ENCODE results near the gene FAM219A.

Gene FAM219A

GRCh38 chr9:34382879-34383278 lies 75.5 kb downstream of the FAM219A start:
- CTCF ChIA-PET, result interaction anchor here (0.8 to 8.7 kb wide), 3 partner anchors 13 to 50 kb away, joined by 3 to 154 read pairs (median 41); no protein-coding TSS in a partner anchor
- no peak for TF ChIP-seq CTCF (IDR thresholded peaks at IDR 0.05; ENCODE audit: insufficient read depth, low read length, missing control alignments)

GRCh38 chr9:34382054-34382453 lies 76.3 kb downstream of the FAM219A start:
- CTCF ChIA-PET, result interaction anchor here (0.8 to 8.7 kb wide), 5 partner anchors 12 to 210 kb away, joined by 3 to 154 read pairs (median 3); no protein-coding TSS in a partner anchor
- no peak overlapping the region for H3K4me3 ChIP-seq (ENCODE audit: low read depth, low read length)
- DNase-seq (ENCODE audit: low read depth, low spot score), result no peak
- TF ChIP-seq CTCF (IDR thresholded peaks at IDR 0.05; ENCODE audit: insufficient read depth, low read length, missing control alignments), result no peak
- POLR2A ChIA-PET, result no interaction called here

More at GRCh38 chr9:34382879-34383278, 75.5 kb downstream of the FAM219A start:
- POLR2A ChIA-PET, result no interaction called here
- DNase-seq (ENCODE audit: low read depth, low spot score), result no peak
- no peak overlapping the region for H3K4me3 ChIP-seq (ENCODE audit: low read depth, low read length)

- DNase-seq (ENCODE audit: low read depth, low spot score), result no peak
- POLR2A ChIA-PET, result no interaction called here
Measured at GRCh38 chr9:34381323-34381722, 77.0 kb downstream of the FAM219A start.

GRCh38 chr9:34380511-34381315 lies 77.7 kb downstream of the FAM219A start:
- CTCF ChIA-PET, result interaction anchor here (0.7 to 8.7 kb wide), 15 partner anchors 8 to 230 kb away, joined by 3 to 154 read pairs (median 7); no protein-coding TSS in a partner anchor

More at GRCh38 chr9:34381323-34381722, 77.0 kb downstream of the FAM219A start:
- peak overlapping the region; percentile 56 for H3K4me3 ChIP-seq (ENCODE audit: low read depth, low read length)
- CTCF ChIA-PET, result interaction anchor here (0.8 to 8.7 kb wide), 8 partner anchors 11 to 223 kb away, joined by 3 to 154 read pairs (median 9); no protein-coding TSS in a partner anchor
- no peak for TF ChIP-seq CTCF (IDR thresholded peaks at IDR 0.05; ENCODE audit: insufficient read depth, low read length, missing control alignments)

GRCh38 chr9:34380034-34380510 lies 78.3 kb downstream of the FAM219A start:
- POLR2A ChIA-PET, result no interaction called here
- TF ChIP-seq CTCF (IDR thresholded peaks at IDR 0.05; ENCODE audit: insufficient read depth, low read length, missing control alignments), result no peak
- no peak overlapping the region for H3K4me3 ChIP-seq (ENCODE audit: low read depth, low read length)
- CTCF ChIA-PET, result interaction anchor here (0.8 to 8.7 kb wide), 14 partner anchors 8 to 224 kb away, joined by 3 to 154 read pairs (median 10); no protein-coding TSS in a partner anchor
- no peak for DNase-seq (ENCODE audit: low read depth, low spot score)

More at GRCh38 chr9:34380511-34381315, 77.7 kb downstream of the FAM219A start:
- DNase-seq (ENCODE audit: low read depth, low spot score), result no peak
- H3K4me3 ChIP-seq (ENCODE audit: low read depth, low read length), result peak overlapping the region; percentile 56
- TF ChIP-seq CTCF (IDR thresholded peaks at IDR 0.05; ENCODE audit: insufficient read depth, low read length, missing control alignments), result no peak
- POLR2A ChIA-PET, result no interaction called here
